ENCODE data around the gene GATB. TPM values are rescaled to one million over a fixed set of nuclear protein-coding genes. Genes with fewer than 3 reads are reported as not detected.

The GATB gene
- total and polyA plus RNA-seq, 2 donors (not counting 3 experiments of a cell fraction or from before 2014, with no cell fraction given) = 14.4 to 17.7 TPM

DNA sequence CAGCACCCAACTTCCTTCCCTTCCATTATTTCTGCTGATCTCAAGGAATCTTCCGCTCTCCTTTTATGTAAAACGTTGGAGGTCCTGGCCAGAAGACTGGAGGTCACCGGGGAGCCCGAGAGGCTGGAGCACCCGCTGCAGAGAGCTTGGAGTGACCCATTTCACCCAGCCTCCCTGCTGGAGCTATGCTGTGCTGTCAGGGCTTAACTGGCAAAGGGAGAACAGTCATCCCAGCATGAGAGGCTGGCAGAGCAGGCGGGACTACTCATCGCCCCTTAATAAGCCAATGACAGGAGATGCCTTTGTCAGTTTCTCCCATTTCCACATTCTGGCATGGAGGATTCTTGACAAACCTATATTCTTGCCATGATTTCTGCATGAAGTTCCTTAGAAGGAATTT is 98.9 kb downstream of the GATB start:
- H3K79me2 ChIP-seq (ENCODE audit: control insufficient read depth, insufficient read depth, low read length) = no peaks in the 10 kb centered on the region
- dilution Hi-C loops (cut with MboI; ENCODE audit: extremely low pct_ligation_motif_present, low sequenced_read_pairs) = no loop called here
- H3K4me1 ChIP-seq (ENCODE audit: control insufficient read depth, extremely low read depth, insufficient read depth, low read length) = peaks cover 13% of the 10 kb centered on the region
- intact Hi-C loops (cut with micrococcal nuclease) = no loop called here
- DNase-seq (ENCODE audit: low read depth, low spot score) (no peak), FAIRE-seq (no peak)
- TF ChIP-seq, protein P1, sequence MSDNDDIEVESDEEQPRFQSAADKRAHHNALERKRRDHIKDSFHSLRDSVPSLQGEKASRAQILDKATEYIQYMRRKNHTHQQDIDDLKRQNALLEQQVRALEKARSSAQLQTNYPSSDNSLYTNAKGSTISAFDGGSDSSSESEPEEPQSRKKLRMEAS (IDR thresholded peaks at IDR 0.05; ENCODE audit: insufficient read depth, insufficient read length) = no peak
- TF ChIP-seq GATA2 (IDR thresholded peaks at IDR 0.05; ENCODE audit: insufficient read depth, insufficient read length, low read depth, low read length) (no peak), EZH2 (IDR thresholded peaks at IDR 0.05; ENCODE audit: borderline replicate concordance, low read depth, low read length, severe bottlenecking) (no peak), MYC (IDR thresholded peaks at IDR 0.05; ENCODE audit: low read depth, low read length) (no peak), POLR2AphosphoS5 (IDR thresholded peaks at IDR 0.05; ENCODE audit: insufficient read depth, low read depth, low read length) (no peak), FOS (IDR thresholded peaks at IDR 0.05; ENCODE audit: borderline replicate concordance, insufficient read depth, low read length) (no peak), POLR2A (IDR thresholded peaks at IDR 0.05; ENCODE audit: low read depth, low read length) (no peak), JUN (IDR thresholded peaks at IDR 0.05; ENCODE audit: borderline replicate concordance, insufficient read depth, insufficient read length, low read depth) (no peak)
- TF ChIP-seq, protein P2, sequence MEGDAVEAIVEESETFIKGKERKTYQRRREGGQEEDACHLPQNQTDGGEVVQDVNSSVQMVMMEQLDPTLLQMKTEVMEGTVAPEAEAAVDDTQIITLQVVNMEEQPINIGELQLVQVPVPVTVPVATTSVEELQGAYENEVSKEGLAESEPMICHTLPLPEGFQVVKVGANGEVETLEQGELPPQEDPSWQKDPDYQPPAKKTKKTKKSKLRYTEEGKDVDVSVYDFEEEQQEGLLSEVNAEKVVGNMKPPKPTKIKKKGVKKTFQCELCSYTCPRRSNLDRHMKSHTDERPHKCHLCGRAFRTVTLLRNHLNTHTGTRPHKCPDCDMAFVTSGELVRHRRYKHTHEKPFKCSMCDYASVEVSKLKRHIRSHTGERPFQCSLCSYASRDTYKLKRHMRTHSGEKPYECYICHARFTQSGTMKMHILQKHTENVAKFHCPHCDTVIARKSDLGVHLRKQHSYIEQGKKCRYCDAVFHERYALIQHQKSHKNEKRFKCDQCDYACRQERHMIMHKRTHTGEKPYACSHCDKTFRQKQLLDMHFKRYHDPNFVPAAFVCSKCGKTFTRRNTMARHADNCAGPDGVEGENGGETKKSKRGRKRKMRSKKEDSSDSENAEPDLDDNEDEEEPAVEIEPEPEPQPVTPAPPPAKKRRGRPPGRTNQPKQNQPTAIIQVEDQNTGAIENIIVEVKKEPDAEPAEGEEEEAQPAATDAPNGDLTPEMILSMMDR (IDR thresholded peaks at IDR 0.05; ENCODE audit: extremely low read depth in 1 of 2, insufficient read depth in 1 of 2, low read depth in 1 of 2, low read length in 2 of 2) = no peak
- no peaks in the 10 kb centered on the region for H3K36me3 ChIP-seq (ENCODE audit: control insufficient read depth in 2 of 2, extremely low read depth in 1 of 2, insufficient read depth in 2 of 2, low read length in 2 of 2)
- no peak overlapping the region for H2AFZ ChIP-seq (ENCODE audit: low read depth, low read length)
- no peaks in the 10 kb centered on the region for H4K20me1 ChIP-seq (replicated peaks; ENCODE audit: control insufficient read depth, extremely low read depth, insufficient read depth, low read length)
- no peaks in the 10 kb centered on the region for H3K9me3 ChIP-seq (replicated peaks; ENCODE audit: control insufficient read depth, insufficient read depth, low read length)
- ChIA-PET CTCF (no interaction called here), POLR2A (no interaction called here)
- H3K27ac ChIP-seq (ENCODE audit: insufficient read depth, low read depth, low read length) = no peak overlapping the region
- no TSS peak for BruUV-seq (replicated peaks)
- no peaks in the 10 kb centered on the region for H3K27me3 ChIP-seq (ENCODE audit: control insufficient read depth in 2 of 2, insufficient read depth in 2 of 2, low read length in 2 of 2)
- H3K9ac ChIP-seq (replicated peaks; ENCODE audit: extremely low read depth, insufficient read depth, low read length) = no peak overlapping the region
- H3K9me1 ChIP-seq (replicated peaks; ENCODE audit: control insufficient read depth, extremely low read depth, insufficient read depth, low read length) = no peaks in the 10 kb centered on the region
- H3K4me2 ChIP-seq (ENCODE audit: insufficient read depth, low read length) = no peak overlapping the region
- no peak overlapping the region for H3K4me3 ChIP-seq (replicated peaks in 1 of 3; ENCODE audit: insufficient read depth in 1 of 3, low read depth in 1 of 3, low read length in 3 of 3)
